ENCODE data around the gene RPRD1A.

DNA sequence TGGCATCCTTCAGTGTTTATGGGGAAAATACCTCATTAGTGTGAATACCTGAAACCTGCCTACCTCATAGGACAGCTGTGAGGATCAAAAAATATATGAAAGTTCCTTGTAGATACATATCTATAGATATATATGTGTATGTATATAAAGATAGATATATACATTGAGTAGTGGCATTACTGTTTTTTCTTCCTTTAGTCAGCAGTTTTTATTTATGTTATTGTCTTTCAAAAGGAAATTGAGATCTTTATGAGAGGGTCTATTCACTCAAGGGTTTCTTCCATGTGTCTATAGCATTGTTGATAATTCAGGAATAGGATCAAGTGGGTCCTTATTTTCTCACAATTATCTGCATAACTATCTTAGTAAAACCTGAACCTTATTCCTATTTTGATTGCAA, 88.2 kb downstream of the RPRD1A start:
- TF ChIP-seq, protein P1, sequence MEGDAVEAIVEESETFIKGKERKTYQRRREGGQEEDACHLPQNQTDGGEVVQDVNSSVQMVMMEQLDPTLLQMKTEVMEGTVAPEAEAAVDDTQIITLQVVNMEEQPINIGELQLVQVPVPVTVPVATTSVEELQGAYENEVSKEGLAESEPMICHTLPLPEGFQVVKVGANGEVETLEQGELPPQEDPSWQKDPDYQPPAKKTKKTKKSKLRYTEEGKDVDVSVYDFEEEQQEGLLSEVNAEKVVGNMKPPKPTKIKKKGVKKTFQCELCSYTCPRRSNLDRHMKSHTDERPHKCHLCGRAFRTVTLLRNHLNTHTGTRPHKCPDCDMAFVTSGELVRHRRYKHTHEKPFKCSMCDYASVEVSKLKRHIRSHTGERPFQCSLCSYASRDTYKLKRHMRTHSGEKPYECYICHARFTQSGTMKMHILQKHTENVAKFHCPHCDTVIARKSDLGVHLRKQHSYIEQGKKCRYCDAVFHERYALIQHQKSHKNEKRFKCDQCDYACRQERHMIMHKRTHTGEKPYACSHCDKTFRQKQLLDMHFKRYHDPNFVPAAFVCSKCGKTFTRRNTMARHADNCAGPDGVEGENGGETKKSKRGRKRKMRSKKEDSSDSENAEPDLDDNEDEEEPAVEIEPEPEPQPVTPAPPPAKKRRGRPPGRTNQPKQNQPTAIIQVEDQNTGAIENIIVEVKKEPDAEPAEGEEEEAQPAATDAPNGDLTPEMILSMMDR (IDR thresholded peaks at IDR 0.05; ENCODE audit: insufficient read depth, low read length) = no peak
- TF ChIP-seq GABPA (IDR thresholded peaks at IDR 0.05; ENCODE audit: low read depth) (no peak), POLR2AphosphoS5 (IDR thresholded peaks at IDR 0.05; ENCODE audit: low read depth) (no peak)

All from HL-60 (cell line).